NCI-H1048 (cell line): Measurements from ENCODE around the gene CX3CL1.
"Not testable (repeated sequence)": the region's sequence is repeated elsewhere in the genome, so short reads cannot be mapped to it uniquely, and the experiment has no call there.

Source experiments
- DNase-seq: peaks from one replicate; lab custom pipeline; 2025; lab: John Stamatoyannopoulos, UW

Gene CX3CL1

GRCh38 chr16:57357330-57358085 is 14.8 kb upstream of the CX3CL1 start:
- no peak for DNase-seq

GRCh38 chr16:57358086-57358420 is 14.2 kb upstream of the CX3CL1 start:
- no peak for DNase-seq

GRCh38 chr16:57358527-57359095 is 13.7 kb upstream of the CX3CL1 start, which contains the start of gene CCL22:
Gene CCL22, plus strand, starts transcription at chr16:57358783. Its CDS starts 34 bp downstream, at chr16:57358817.
- DNase-seq, result no peak

- DNase-seq, result no peak
Observed at GRCh38 chr16:57360321-57360935, 11.9 kb upstream of the CX3CL1 start.

- no peak for DNase-seq
Observed at GRCh38 chr16:57361404-57361803, 10.9 kb upstream of the CX3CL1 start.

- no peak for DNase-seq
Observed at GRCh38 chr16:57364143-57364542, 8.1 kb upstream of the CX3CL1 start.

- DNase-seq, result no peak
Observed at GRCh38 chr16:57366544-57367040, 5.7 kb upstream of the CX3CL1 start.

GRCh38 chr16:57367116-57367752 is 5.1 kb upstream of the CX3CL1 start:
- no peak for DNase-seq

GRCh38 chr16:57371494-57372371 is 557 bp upstream of the CX3CL1 start:
- no peak for DNase-seq

GRCh38 chr16:57373117-57373947 is 1.0 kb downstream of the CX3CL1 start:
- DNase-seq, result no peak

GRCh38 chr16:57374067-57374534 is 1.8 kb downstream of the CX3CL1 start:
- no peak for DNase-seq

GRCh38 chr16:57374925-57375465 is 2.7 kb downstream of the CX3CL1 start:
- DNase-seq, result not testable (repeated sequence)

GRCh38 chr16:57376313-57376818 is 4.1 kb downstream of the CX3CL1 start:
- no peak for DNase-seq

GRCh38 chr16:57377080-57377841 is 5.0 kb downstream of the CX3CL1 start:
- DNase-seq, result no peak

GRCh38 chr16:57379579-57379978 is 7.3 kb downstream of the CX3CL1 start:
- DNase-seq, result no peak

- DNase-seq, result no peak
Observed at GRCh38 chr16:57380671-57381462, 8.6 kb downstream of the CX3CL1 start.

- DNase-seq, result no peak
Observed at GRCh38 chr16:57381791-57382534, 9.7 kb downstream of the CX3CL1 start.
